ENCODE measurements around the gene PTGDR2.

The PTGDR2 gene

GRCh38 chr11:60857378-60858232 is 1.9 kb upstream of the PTGDR2 start:
- Mint-ChIP-seq H3K27me3 (no peaks in the 10 kb centered on the region), H3K36me3 (peaks cover 5 to 6% of the 10 kb centered on the region in 2 donors), H3K4me3 (no peak overlapping the region), H3K9me3 (no peaks in the 10 kb centered on the region), H3K27ac (no peak overlapping the region), H3K4me1 (peaks cover 8 to 17% of the 10 kb centered on the region in 2 donors)
- ATAC-seq (replicated peaks), result peak in 1 of 2 donors; percentile 51
- DNase-seq, result no peak

- Mint-ChIP-seq H3K27me3 (no peaks in the 10 kb centered on the region), H3K4me1 (peaks cover 8 to 24% of the 10 kb centered on the region in 2 donors), H3K36me3 (peaks cover 24 to 27% of the 10 kb centered on the region in 2 donors), H3K9me3 (no peaks in the 10 kb centered on the region), H3K4me3 (no peak overlapping the region), H3K27ac (no peak overlapping the region)
- no peak for ATAC-seq (replicated peaks)
- no peak for DNase-seq
These were observed 664 bp downstream of the PTGDR2 start for GRCh38 chr11:60854847-60855725.

- H3K9me3 Mint-ChIP-seq, result no peaks in the 10 kb centered on the region
- H3K4me3 Mint-ChIP-seq, result no peak overlapping the region
- no peak for DNase-seq
- ATAC-seq (replicated peaks), result no peak
- H3K36me3 Mint-ChIP-seq, result peaks cover 31 to 35% of the 10 kb centered on the region in 2 donors
- H3K27me3 Mint-ChIP-seq, result no peaks in the 10 kb centered on the region
- H3K27ac Mint-ChIP-seq, result no peak overlapping the region
- peaks cover 7 to 26% of the 10 kb centered on the region in 2 donors for H3K4me1 Mint-ChIP-seq
These were observed 1.5 kb downstream of the PTGDR2 start for GRCh38 chr11:60854140-60854846.

GRCh38 chr11:60852982-60853950 is 2.5 kb downstream of the PTGDR2 start:
- DNase-seq (no peak), ATAC-seq (replicated peaks) (no peak)
- no peaks in the 10 kb centered on the region for H3K27me3 Mint-ChIP-seq
- no peaks in the 10 kb centered on the region for H3K9me3 Mint-ChIP-seq
- H3K4me1 Mint-ChIP-seq, result peaks cover 3 to 16% of the 10 kb centered on the region in 2 donors
- H3K4me3 Mint-ChIP-seq, result no peak overlapping the region
- no peak overlapping the region for H3K27ac Mint-ChIP-seq
- peaks cover 37 to 42% of the 10 kb centered on the region in 2 donors for H3K36me3 Mint-ChIP-seq

GRCh38 chr11:60852117-60852981 is 3.4 kb downstream of the PTGDR2 start:
- no peaks in the 10 kb centered on the region for H3K9me3 Mint-ChIP-seq
- no peaks in the 10 kb centered on the region for H3K27me3 Mint-ChIP-seq
- H3K4me1 Mint-ChIP-seq, result peaks cover 3 to 14% of the 10 kb centered on the region in 2 donors
- H3K36me3 Mint-ChIP-seq, result peaks cover 43 to 48% of the 10 kb centered on the region in 2 donors
- ATAC-seq (replicated peaks), result no peak
- DNase-seq, result no peak
- no peak overlapping the region for H3K27ac Mint-ChIP-seq
- no peak overlapping the region for H3K4me3 Mint-ChIP-seq

GRCh38 chr11:60851327-60852104 is 4.2 kb downstream of the PTGDR2 start:
- Mint-ChIP-seq H3K27ac (no peak overlapping the region), H3K27me3 (no peaks in the 10 kb centered on the region), H3K36me3 (peaks cover 50 to 53% of the 10 kb centered on the region in 2 donors), H3K4me3 (no peak overlapping the region), H3K9me3 (no peaks in the 10 kb centered on the region), H3K4me1 (peaks cover 3 to 14% of the 10 kb centered on the region in 2 donors)
- ATAC-seq (replicated peaks) (no peak), DNase-seq (no peak)

GRCh38 chr11:60849641-60850520 is 5.9 kb downstream of the PTGDR2 start:
- no peak overlapping the region for H3K4me3 Mint-ChIP-seq
- no peak overlapping the region for H3K27ac Mint-ChIP-seq
- no peaks in the 10 kb centered on the region for H3K9me3 Mint-ChIP-seq
- ATAC-seq (replicated peaks), result no peak
- H3K36me3 Mint-ChIP-seq, result peaks cover 59 to 64% of the 10 kb centered on the region in 2 donors
- DNase-seq, result no peak
- no peaks in the 10 kb centered on the region for H3K27me3 Mint-ChIP-seq
- H3K4me1 Mint-ChIP-seq, result peaks cover 10 to 17% of the 10 kb centered on the region in 2 donors

- Mint-ChIP-seq H3K27me3 (no peaks in the 10 kb centered on the region), H3K4me1 (peaks cover 21 to 28% of the 10 kb centered on the region in 2 donors), H3K27ac (peak overlapping the region; percentile 60), H3K36me3 (peaks cover 68 to 74% of the 10 kb centered on the region in 2 donors), H3K9me3 (no peaks in the 10 kb centered on the region), H3K4me3 (no peak overlapping the region)
- ATAC-seq (replicated peaks), result no peak
- DNase-seq, result no peak
These were observed 7.0 kb downstream of the PTGDR2 start for GRCh38 chr11:60848714-60849151.

GRCh38 chr11:60847896-60848295 is 7.9 kb downstream of the PTGDR2 start:
- ATAC-seq (replicated peaks) (no peak), DNase-seq (no peak)
- peaks cover 66 to 73% of the 10 kb centered on the region in 2 donors for H3K36me3 Mint-ChIP-seq
- peaks cover 27 to 37% of the 10 kb centered on the region in 2 donors for H3K4me1 Mint-ChIP-seq
- H3K4me3 Mint-ChIP-seq, result no peak overlapping the region
- H3K27me3 Mint-ChIP-seq, result no peaks in the 10 kb centered on the region
- H3K27ac Mint-ChIP-seq, result no peak overlapping the region
- H3K9me3 Mint-ChIP-seq, result no peaks in the 10 kb centered on the region

- Mint-ChIP-seq H3K9me3 (no peaks in the 10 kb centered on the region), H3K4me3 (no peak overlapping the region), H3K27ac (no peak overlapping the region), H3K27me3 (no peaks in the 10 kb centered on the region), H3K36me3 (peaks cover 64 to 72% of the 10 kb centered on the region in 2 donors), H3K4me1 (peaks cover 27 to 43% of the 10 kb centered on the region in 2 donors)
- DNase-seq (no peak), ATAC-seq (replicated peaks) (no peak)
These were observed 8.5 kb downstream of the PTGDR2 start for GRCh38 chr11:60847281-60847680.

GRCh38 chr11:60845338-60845737 is 10.4 kb downstream of the PTGDR2 start:
- Mint-ChIP-seq H3K4me1 (peaks cover 36 to 50% of the 10 kb centered on the region in 2 donors), H3K9me3 (no peaks in the 10 kb centered on the region), H3K4me3 (peak overlapping the region; percentile 14 to 52), H3K27me3 (no peaks in the 10 kb centered on the region), H3K27ac (no peak overlapping the region), H3K36me3 (peaks cover 48 to 53% of the 10 kb centered on the region in 2 donors)
- DNase-seq (no peak), ATAC-seq (replicated peaks) (no peak)

Data from stimulated activated naive B cell treated with anti-CD40 and anti-IgM and Interleukin-4, amounts not matched to agents 10 μg/mL and 1 μg/mL and 100 μg/mL, for 72 hours (primary cell).